Liver (tissue), 9 donors: ENCODE data around the gene KIAA0930. TPM values are rescaled to one million over a fixed set of nuclear protein-coding genes. Genes with fewer than 3 reads are reported as not detected.
A peak's percentile ranks its signal among the peaks of the same experiment; 100 is the strongest.

Experiments
- DNase-seq: peaks from one replicate; pipeline ENCODE4 v3.0.0-alpha.2; 2017; ENCODE audit warnings: low spot score
- H3K27ac ChIP-seq, 2 donors: one replicate each; pipeline ENCODE4 v1.7.0; 2013; ENCODE audit warnings: inconsistent platforms in 2 of 2, low read length in 2 of 2, control low read depth in 1 of 2, low read depth in 1 of 2, mild to moderate bottlenecking in 1 of 2
- H3K27me3 ChIP-seq, 4 donors: one replicate each; pipeline versions ENCODE4 v1.6.1 to v1.7.0; 2013; ENCODE audit warnings: low read length in 3 of 4, inconsistent platforms in 1 of 4, mild to moderate bottlenecking in 1 of 4, moderate library complexity in 1 of 4; ENCODE audit not compliant: control insufficient read depth in 4 of 4, insufficient read depth in 4 of 4
- H3K36me3 ChIP-seq, 4 donors: one replicate each; pipeline versions ENCODE4 v1.6.1 to v1.7.0; 2013; ENCODE audit warnings: low read length in 3 of 4, mild to moderate bottlenecking in 3 of 4, low read depth in 1 of 4, moderate library complexity in 1 of 4; ENCODE audit not compliant: control insufficient read depth in 4 of 4, insufficient read depth in 3 of 4
- H3K4me1 ChIP-seq, 4 donors: one replicate each; pipeline versions ENCODE4 v1.6.1 to v1.7.0; 2013; ENCODE audit warnings: low read length in 3 of 4, mild to moderate bottlenecking in 3 of 4, moderate library complexity in 1 of 4; ENCODE audit not compliant: control insufficient read depth in 4 of 4, insufficient read depth in 4 of 4
- H3K4me3 ChIP-seq, 3 donors: one replicate each; pipeline versions ENCODE4 v1.6.1 to v1.7.0; 2013; ENCODE audit warnings: low read length in 3 of 3, control low read depth in 1 of 3, low read depth in 1 of 3, mild to moderate bottlenecking in 1 of 3
- H3K9ac ChIP-seq, 2 donors: one replicate each; pipeline ENCODE4 v1.7.0; 2013; ENCODE audit warnings: low read length in 2 of 2, mild to moderate bottlenecking in 2 of 2, moderate library complexity in 2 of 2, control low read depth in 1 of 2, low read depth in 1 of 2
- H3K9me3 ChIP-seq, 4 donors: one replicate each; pipeline versions ENCODE4 v1.6.1 to v1.7.0; 2013; ENCODE audit warnings: low read length in 3 of 4; ENCODE audit not compliant: control insufficient read depth in 4 of 4
- ATF3 ChIP-seq: IDR thresholded peaks from 2 replicates; pipeline ENCODE4 v1.6.1; 2016; ENCODE audit warnings: antibody characterized with exemption
- CTCF ChIP-seq: fragments of 150-350 bp; IDR thresholded peaks from 2 replicates; pipeline ENCODE4 v1.5.1; 2017; ENCODE audit warnings: improper control_type of control experiment, low read depth, low read length; ENCODE audit not compliant: missing input control
- EGR1 ChIP-seq, 2 donors: IDR thresholded peaks; 2 replicates each; pipeline ENCODE4 v1.6.1; 2016 to 2018; ENCODE audit warnings: antibody characterized with exemption in 2 of 2, low read depth in 2 of 2
- FOXA1 ChIP-seq: IDR thresholded peaks from 2 replicates; pipeline ENCODE4 v1.6.1; 2016; ENCODE audit warnings: antibody characterized with exemption
- FOXA2 ChIP-seq: IDR thresholded peaks from 2 replicates; pipeline ENCODE4 v1.6.1; 2016; ENCODE audit warnings: antibody characterized with exemption
- GABPA ChIP-seq, 2 donors: IDR thresholded peaks in 1 of 2; conservative IDR thresholded peaks in 1 of 2; 2 replicates each; pipeline ENCODE4 v1.6.1; 2016; ENCODE audit warnings: antibody characterized with exemption in 2 of 2, mild to moderate bottlenecking in 1 of 2, moderate library complexity in 1 of 2
- HNF4A ChIP-seq, 2 donors: conservative IDR thresholded peaks; 2 replicates each; pipeline ENCODE4 v1.6.1; 2016; ENCODE audit warnings: antibody characterized with exemption in 2 of 2, mild to moderate bottlenecking in 2 of 2
- HNF4G ChIP-seq: IDR thresholded peaks from 2 replicates; pipeline ENCODE4 v1.6.1; 2016; ENCODE audit warnings: antibody characterized with exemption
- JUND ChIP-seq, 2 donors: IDR thresholded peaks; 2 replicates each; pipeline ENCODE4 v1.6.1; 2016; ENCODE audit warnings: antibody characterized with exemption in 2 of 2
- MAX ChIP-seq: IDR thresholded peaks from 2 replicates; pipeline ENCODE4 v1.6.1; 2016; ENCODE audit warnings: antibody characterized with exemption
- NR2F2 ChIP-seq: IDR thresholded peaks from 2 replicates; pipeline ENCODE4 v1.6.1; 2016; ENCODE audit warnings: antibody characterized with exemption
- RAD21 ChIP-seq, 2 donors: IDR thresholded peaks; 2 replicates each; pipeline ENCODE4 v1.6.1; 2016; ENCODE audit warnings: antibody characterized with exemption in 2 of 2, mild to moderate bottlenecking in 2 of 2
- REST ChIP-seq: IDR thresholded peaks from 2 replicates; pipeline ENCODE4 v1.6.1; 2016; ENCODE audit warnings: antibody characterized with exemption, mild to moderate bottlenecking
- RXRA ChIP-seq, 2 donors: IDR thresholded peaks; 2 replicates each; pipeline ENCODE4 v1.6.1; 2017 to 2018; ENCODE audit warnings: antibody characterized with exemption in 2 of 2, mild to moderate bottlenecking in 1 of 2
- SP1 ChIP-seq: IDR thresholded peaks from 2 replicates; pipeline ENCODE4 v1.6.1; 2018; ENCODE audit warnings: antibody characterized with exemption, mild to moderate bottlenecking
- TAF1 ChIP-seq: conservative IDR thresholded peaks from 2 replicates; pipeline ENCODE4 v1.6.1; 2016; ENCODE audit warnings: antibody characterized with exemption, mild to moderate bottlenecking
- YY1 ChIP-seq: IDR thresholded peaks from 2 replicates; pipeline ENCODE4 v1.6.1; 2016; ENCODE audit warnings: antibody characterized with exemption, mild to moderate bottlenecking
- ZBTB33 ChIP-seq: IDR thresholded peaks from 2 replicates; pipeline ENCODE4 v1.6.1; 2016; ENCODE audit warnings: antibody characterized with exemption
- WGBS: extraction: QIAGEN DNeasy Blood & Tissue Kit; methylation state at CpG from one replicate; pipeline ENCODE4 v1.1.7; 2013; 5-methylcytosine and 5-hydroxymethylcytosine counted together
- polyA plus RNA-seq, 2 donors: library from polyadenylated mRNA; stranded (reverse) in 1 of 2; unstranded in 1 of 2; fragments of 200-250 nt in 1 of 2; fragments of >200 nt in 1 of 2; fragmentation: Nextera tagmentation in 1 of 2; extraction: Ambion mirVana in 1 of 2; gene quantifications; one replicate each; pipeline versions ENCODE4 v1.2.1 to v1.2.3, GENCODE V29; 2013 to 2015
- total RNA-seq, 2 donors: library from RNA; depleted of rRNA; stranded (reverse); fragments of >200 nt; gene quantifications; one replicate each; pipeline ENCODE4 v1.2.3, GENCODE V29; 2014
- donor health status: healthy.
- donor health status: healthy.
- donor health status: healthy.
- donor health status: healthy.
- donor health status: healthy.

KIAA0930 gene
- total and polyA plus RNA-seq, 4 donors: 6.1 to 30.0 (median 17.6) TPM

- no peak overlapping the region for H3K27ac ChIP-seq
- no peak overlapping the region for H3K9ac ChIP-seq
- TF ChIP-seq GABPA (IDR thresholded peaks at IDR 0.05 in 1 of 2, conservative IDR thresholded peaks at IDR 0.05 in 1 of 2) (no peak), NR2F2 (no peak)
- no peak for DNase-seq
- no peaks in the 10 kb centered on the region for H3K4me1 ChIP-seq
- no peaks in the 10 kb centered on the region for H3K27me3 ChIP-seq
- no peaks in the 10 kb centered on the region for H3K36me3 ChIP-seq
- H3K9me3 ChIP-seq: no peaks in the 10 kb centered on the region
- WGBS: 87% methylated on average over 12 of the region's 12 CpGs
- H3K4me3 ChIP-seq: no peak overlapping the region
Observed at GRCh38 chr22:45276507-45277105, 35.9 kb upstream of the KIAA0930 start.

GRCh38 chr22:45273452-45274075 lies 32.9 kb upstream of the KIAA0930 start:
- peak; percentile 57 for DNase-seq
- no peaks in the 10 kb centered on the region for H3K36me3 ChIP-seq
- no peak for TF ChIP-seq MAX
- no peak for TF ChIP-seq TAF1
- TF ChIP-seq REST: no peak
- TF ChIP-seq SP1: peak; percentile 65
- no peak for TF ChIP-seq FOXA1
- TF ChIP-seq RAD21 (IDR thresholded peaks at IDR 0.05): no peak
- peak; percentile 3 to 49 for TF ChIP-seq HNF4A (conservative IDR thresholded peaks at IDR 0.05)
- no peak for TF ChIP-seq ATF3
- TF ChIP-seq ZBTB33: no peak
- peak; percentile 48 for TF ChIP-seq HNF4G
- TF ChIP-seq JUND (IDR thresholded peaks at IDR 0.05): no peak
- TF ChIP-seq CTCF: no peak
- no peak for TF ChIP-seq NR2F2
- no peak for TF ChIP-seq GABPA (IDR thresholded peaks at IDR 0.05 in 1 of 2, conservative IDR thresholded peaks at IDR 0.05 in 1 of 2)
- no peak for TF ChIP-seq EGR1 (IDR thresholded peaks at IDR 0.05; ENCODE audit: low read depth in 2 of 2)
- no peak for TF ChIP-seq RXRA (IDR thresholded peaks at IDR 0.05)
- no peak for TF ChIP-seq FOXA2
- TF ChIP-seq YY1: no peak
- H3K27ac ChIP-seq: no peak overlapping the region
- no peak overlapping the region for H3K9ac ChIP-seq
- H3K4me3 ChIP-seq: no peak overlapping the region
- H3K27me3 ChIP-seq: no peaks in the 10 kb centered on the region
- H3K4me1 ChIP-seq: peaks cover 3 to 10% (median 6%) of the 10 kb centered on the region in 4 donors
- WGBS: 68% methylated on average over 15 of the region's 15 CpGs
- no peaks in the 10 kb centered on the region for H3K9me3 ChIP-seq
